NCI-H460 (cell line): Measurements from ENCODE around the gene AFAP1. TPM values are rescaled to one million over a fixed set of nuclear protein-coding genes. Genes with fewer than 3 reads are reported as not detected.

ENCODE experiments used
- DNase-seq: peaks from one replicate; pipeline ENCODE4 v3.0.0-alpha.2; 2016; ENCODE audit warnings: low read depth; ENCODE audit errors: extremely low read depth
- total RNA-seq: library from RNA; depleted of rRNA; stranded (reverse); fragments of >200 nt; shearing (Covaris generic); gene quantifications from 2 replicates; pipeline ENCODE4 v1.2.3, GENCODE V29; 2014

The AFAP1 gene
- total RNA-seq, 1 experiment from 2014 or later: 29.8 TPM

GRCh38 chr4:7899184-7899869 is 40.3 kb downstream of the AFAP1 start:
- DNase-seq: no peak

- DNase-seq: no peak
Observed at GRCh38 chr4:7898385-7898784, 41.3 kb downstream of the AFAP1 start.

- DNase-seq: no peak
Observed at GRCh38 chr4:7897811-7898210, 41.9 kb downstream of the AFAP1 start.

GRCh38 chr4:7894677-7895181 is 44.9 kb downstream of the AFAP1 start:
- DNase-seq: no peak

- DNase-seq: no peak
Observed at GRCh38 chr4:7894098-7894676, 45.5 kb downstream of the AFAP1 start.

GRCh38 chr4:7893539-7893938 is 46.1 kb downstream of the AFAP1 start:
- DNase-seq: no peak

GRCh38 chr4:7892212-7893019 is 47.2 kb downstream of the AFAP1 start:
- no peak for DNase-seq

GRCh38 chr4:7890635-7891393 is 48.8 kb downstream of the AFAP1 start:
- DNase-seq: peak; percentile 7

GRCh38 chr4:7887436-7887835 is 52.2 kb downstream of the AFAP1 start:
- no peak for DNase-seq

- no peak for DNase-seq
Observed at GRCh38 chr4:7886007-7886973, 53.4 kb downstream of the AFAP1 start.

GRCh38 chr4:7885216-7886006 is 54.2 kb downstream of the AFAP1 start:
- DNase-seq: no peak

GRCh38 chr4:7880683-7881082 is 59.0 kb downstream of the AFAP1 start:
- no peak for DNase-seq

- no peak for DNase-seq
Observed at GRCh38 chr4:7879127-7879526, 60.5 kb downstream of the AFAP1 start.

- no peak for DNase-seq
Observed at GRCh38 chr4:7878323-7878722, 61.3 kb downstream of the AFAP1 start.

GRCh38 chr4:7877176-7877575 is 62.5 kb downstream of the AFAP1 start:
- no peak for DNase-seq

GRCh38 chr4:7876201-7876875 is 63.3 kb downstream of the AFAP1 start:
- no peak for DNase-seq

GRCh38 chr4:7874838-7875237 is 64.8 kb downstream of the AFAP1 start:
- no peak for DNase-seq

- no peak for DNase-seq
Observed at GRCh38 chr4:7873881-7874280, 65.8 kb downstream of the AFAP1 start.
